ENCODE data around the gene UNK.

Gene UNK

GRCh38 chr17:75807861-75808260, 23.3 kb downstream of the UNK start:
- Histone ChIP-seq H3K9me2 (replicated peaks; ENCODE audit: control insufficient read depth, low read length) (no peaks in the 10 kb centered on the region), H3K4me2 (ENCODE audit: low read length) (no peak overlapping the region), H3K36me3 (ENCODE audit: control insufficient read depth, low read length) (peaks cover 35% of the 10 kb centered on the region), H3K27ac (ENCODE audit: low read depth, low read length) (no peak overlapping the region), H3K79me2 (ENCODE audit: control insufficient read depth, low read length) (peaks cover 17% of the 10 kb centered on the region), H3F3A (ENCODE audit: control insufficient read depth, insufficient read depth) (no peaks in the 10 kb centered on the region), H4K20me1 (ENCODE audit: control insufficient read depth, insufficient read depth, low read depth, low read length) (no peaks in the 10 kb centered on the region), H3K4me1 (ENCODE audit: control insufficient read depth, low read length) (no peaks in the 10 kb centered on the region), H3K9me3 (ENCODE audit: control insufficient read depth, insufficient read depth, low read length) (no peaks in the 10 kb centered on the region), H3K27me3 (ENCODE audit: control insufficient read depth, low read length) (no peaks in the 10 kb centered on the region), H3K4me3 (ENCODE audit: low read length) (no peak overlapping the region)
- TF ChIP-seq CTCF (IDR thresholded peaks at IDR 0.05; ENCODE audit: low read depth, low read length, poor library complexity, severe bottlenecking) (no peak), EZH2phosphoT487 (IDR thresholded peaks at IDR 0.05; ENCODE audit: borderline replicate concordance, low read length) (no peak)

- Histone ChIP-seq H3K36me3 (ENCODE audit: control insufficient read depth, low read length) (peaks cover 42% of the 10 kb centered on the region), H3K9me3 (ENCODE audit: control insufficient read depth, insufficient read depth, low read length) (no peaks in the 10 kb centered on the region), H3K9me2 (replicated peaks; ENCODE audit: control insufficient read depth, low read length) (no peaks in the 10 kb centered on the region), H3K27me3 (ENCODE audit: control insufficient read depth, low read length) (no peaks in the 10 kb centered on the region), H3F3A (ENCODE audit: control insufficient read depth, insufficient read depth) (no peaks in the 10 kb centered on the region), H4K20me1 (ENCODE audit: control insufficient read depth, insufficient read depth, low read depth, low read length) (no peaks in the 10 kb centered on the region), H3K4me3 (ENCODE audit: low read length) (no peak overlapping the region), H3K79me2 (ENCODE audit: control insufficient read depth, low read length) (peaks cover 16% of the 10 kb centered on the region), H3K4me1 (ENCODE audit: control insufficient read depth, low read length) (no peaks in the 10 kb centered on the region), H3K4me2 (ENCODE audit: low read length) (no peak overlapping the region), H3K27ac (ENCODE audit: low read depth, low read length) (no peak overlapping the region)
- TF ChIP-seq CTCF (IDR thresholded peaks at IDR 0.05; ENCODE audit: low read depth, low read length, poor library complexity, severe bottlenecking), result no peak
- TF ChIP-seq EZH2phosphoT487 (IDR thresholded peaks at IDR 0.05; ENCODE audit: borderline replicate concordance, low read length), result no peak
Observed at GRCh38 chr17:75808549-75808904, 23.9 kb downstream of the UNK start.

- no peak overlapping the region for H3K27ac ChIP-seq (ENCODE audit: low read depth, low read length)
- peaks cover 43% of the 10 kb centered on the region for H3K36me3 ChIP-seq (ENCODE audit: control insufficient read depth, low read length)
- H4K20me1 ChIP-seq (ENCODE audit: control insufficient read depth, insufficient read depth, low read depth, low read length), result no peaks in the 10 kb centered on the region
- no peaks in the 10 kb centered on the region for H3K4me1 ChIP-seq (ENCODE audit: control insufficient read depth, low read length)
- H3K9me3 ChIP-seq (ENCODE audit: control insufficient read depth, insufficient read depth, low read length), result no peaks in the 10 kb centered on the region
- no peaks in the 10 kb centered on the region for H3K27me3 ChIP-seq (ENCODE audit: control insufficient read depth, low read length)
- no peaks in the 10 kb centered on the region for H3K9me2 ChIP-seq (replicated peaks; ENCODE audit: control insufficient read depth, low read length)
- no peak overlapping the region for H3K4me3 ChIP-seq (ENCODE audit: low read length)
- H3K4me2 ChIP-seq (ENCODE audit: low read length), result no peak overlapping the region
- no peak for TF ChIP-seq CTCF (IDR thresholded peaks at IDR 0.05; ENCODE audit: low read depth, low read length, poor library complexity, severe bottlenecking)
- TF ChIP-seq EZH2phosphoT487 (IDR thresholded peaks at IDR 0.05; ENCODE audit: borderline replicate concordance, low read length), result no peak
- H3F3A ChIP-seq (ENCODE audit: control insufficient read depth, insufficient read depth), result no peaks in the 10 kb centered on the region
- H3K79me2 ChIP-seq (ENCODE audit: control insufficient read depth, low read length), result peaks cover 11% of the 10 kb centered on the region
Observed at GRCh38 chr17:75808905-75809621, 24.5 kb downstream of the UNK start.

All from DOHH2 (cell line).